SKM-1 treated with dmso at 0.1 percent for 144 hours (cell line): ENCODE data around the gene TACR1.

Experiments used
- DNase-seq: peaks from one replicate; lab custom pipeline; 2025; ENCODE audit not compliant: unreplicated experiment; lab: John Stamatoyannopoulos, UW

Gene TACR1

DNA sequence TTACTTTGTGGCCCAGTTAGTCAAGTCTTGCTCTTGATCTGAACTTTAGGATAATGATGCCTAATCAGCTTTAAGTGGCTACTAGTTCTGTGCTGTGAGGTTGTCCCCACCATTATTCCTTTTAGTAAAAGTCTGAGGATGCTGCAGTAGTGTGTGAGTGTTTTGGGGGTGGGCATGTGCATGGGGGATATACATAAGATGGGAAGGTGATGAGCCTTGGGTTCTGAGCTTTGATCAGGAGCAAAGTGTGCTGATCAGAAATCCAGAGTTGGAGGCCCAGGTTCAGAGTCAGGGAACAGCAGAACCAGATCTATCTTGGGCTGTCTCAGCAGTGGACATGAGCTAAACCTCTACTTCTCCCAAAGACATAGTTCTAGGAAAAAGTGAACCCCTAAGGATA lies 174.1 kb downstream of the TACR1 start:
- DNase-seq, result no peak

DNA sequence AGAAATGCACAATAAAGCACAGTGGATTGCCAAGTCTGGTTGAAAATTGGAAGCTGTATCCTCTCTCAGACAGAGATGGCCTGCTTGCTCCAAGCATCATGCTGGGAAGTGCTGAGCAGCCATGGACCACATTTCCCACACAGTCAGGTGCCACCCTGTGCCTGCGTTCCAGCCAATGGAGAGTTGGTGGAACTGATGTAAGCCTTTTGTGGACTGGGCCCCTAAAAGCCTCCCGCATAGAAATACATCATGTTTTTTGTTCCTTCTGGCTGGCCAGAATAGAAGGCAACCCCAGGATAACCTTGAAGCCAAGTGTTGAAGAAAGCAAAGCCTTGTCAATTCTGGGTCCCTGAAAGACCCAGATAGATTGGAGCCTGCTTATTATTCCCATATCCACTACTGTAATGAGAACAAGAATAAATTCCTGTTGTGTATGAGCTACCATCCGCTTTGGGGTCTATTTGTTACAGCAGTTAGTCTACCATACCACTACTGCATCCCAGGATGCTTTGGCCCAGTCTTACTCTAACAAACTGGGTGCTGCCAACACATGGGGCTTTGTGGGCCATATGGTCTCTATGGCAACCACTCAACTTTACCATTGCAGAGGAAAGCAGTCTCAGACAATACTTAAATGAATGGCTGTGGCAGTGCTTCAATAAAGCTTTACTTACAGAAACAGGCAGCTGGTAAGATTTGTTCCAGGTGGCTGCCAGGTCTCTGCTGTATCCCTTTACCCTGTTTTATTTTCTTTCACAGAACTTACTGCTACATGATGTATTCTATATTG lies 175.5 kb downstream of the TACR1 start:
- no peak for DNase-seq

DNA sequence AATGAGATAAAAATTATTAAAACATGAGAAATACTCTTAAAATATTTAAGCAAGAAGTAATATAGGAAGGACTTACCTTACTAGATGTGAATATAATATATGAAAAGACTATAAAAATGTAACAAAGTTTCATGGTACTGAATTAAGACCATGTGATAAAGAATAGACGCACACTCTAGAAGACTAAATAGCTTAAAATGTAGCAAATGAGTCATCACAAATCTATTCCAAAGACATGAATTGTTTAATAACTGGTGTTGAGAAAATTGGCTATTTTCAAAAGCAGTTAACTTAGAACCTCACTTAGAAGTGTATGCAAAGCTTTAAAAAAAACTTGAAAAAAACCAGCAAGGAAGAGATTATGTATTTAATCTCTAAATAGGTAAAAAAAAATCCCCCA lies 176.8 kb downstream of the TACR1 start:
- DNase-seq, result no peak

DNA sequence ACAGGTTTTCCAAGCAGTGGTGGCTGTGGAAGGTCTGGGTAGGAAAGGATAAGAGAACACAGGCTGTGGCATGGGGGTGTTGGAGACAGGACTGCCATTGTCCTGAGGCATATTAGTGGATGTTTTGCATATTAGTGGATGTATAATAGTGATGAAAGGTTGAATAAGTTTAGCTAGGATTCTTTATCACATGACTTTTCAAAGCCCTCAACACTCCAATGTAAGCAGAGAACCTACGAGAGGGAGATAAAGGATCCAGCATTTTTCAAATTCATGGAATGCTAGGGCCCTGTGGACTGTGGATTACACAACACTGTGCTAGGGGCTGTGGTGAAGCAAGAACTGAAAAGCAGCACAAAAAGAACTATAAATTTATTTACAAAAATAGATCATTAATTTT lies 177.6 kb downstream of the TACR1 start:
- no peak for DNase-seq

DNA sequence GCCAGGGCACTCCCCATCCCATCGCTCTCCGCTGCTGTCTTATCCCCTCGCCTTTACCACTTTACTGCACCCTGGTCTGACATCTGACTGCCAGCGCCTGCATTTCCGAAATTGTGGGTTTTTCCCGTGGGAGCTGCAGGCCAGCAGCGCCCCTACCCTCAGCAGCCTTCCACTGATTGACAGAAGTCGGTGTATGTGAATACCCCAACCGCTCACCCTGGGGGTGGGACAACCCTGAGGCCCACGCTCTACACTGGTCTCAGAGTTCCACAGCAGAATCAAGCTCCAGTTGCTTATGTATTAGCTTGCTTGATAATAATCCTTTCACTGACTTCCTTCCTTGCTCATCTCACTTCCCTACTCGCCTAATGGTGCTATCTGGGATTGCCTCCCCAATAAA lies 178.8 kb downstream of the TACR1 start:
- DNase-seq, result no peak

DNA sequence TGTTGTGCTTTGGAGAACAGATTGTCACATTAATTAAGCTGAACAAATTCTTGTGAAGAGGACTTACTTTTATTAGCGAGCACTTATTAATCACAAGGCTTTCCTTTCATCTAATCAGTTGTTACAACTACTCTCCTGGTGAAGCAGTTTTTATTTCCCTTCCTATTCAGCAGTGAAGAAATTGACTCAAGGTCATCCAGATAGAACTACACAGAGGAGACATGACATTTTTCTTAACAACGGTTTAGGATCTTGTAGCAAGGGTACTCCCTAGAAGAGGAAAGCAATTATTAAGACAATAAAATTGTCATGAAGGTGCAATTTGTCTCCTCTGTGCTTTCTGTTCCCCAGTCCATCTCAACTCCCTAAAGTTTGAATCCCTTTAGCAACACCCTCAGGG lies 179.5 kb downstream of the TACR1 start:
- DNase-seq, result no peak

DNA sequence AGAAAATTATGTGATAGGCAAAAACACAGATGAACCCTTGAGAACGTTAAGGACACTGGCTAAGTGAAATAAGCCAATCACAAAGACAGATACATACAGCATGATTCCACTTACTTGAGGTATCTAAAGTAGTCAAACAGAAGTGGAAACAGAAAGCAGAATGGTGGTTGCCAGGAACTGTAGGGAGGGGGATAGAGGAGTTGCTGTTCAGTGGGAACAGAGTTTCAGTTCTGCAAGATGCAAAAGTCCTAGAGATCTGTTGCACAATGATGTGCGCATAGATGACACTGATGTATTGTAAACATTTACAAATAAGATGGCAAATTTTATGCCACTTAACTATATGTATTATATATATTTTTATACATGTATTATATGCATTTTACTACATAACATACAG lies 181.2 kb downstream of the TACR1 start:
- peak; percentile 13 for DNase-seq

DNA sequence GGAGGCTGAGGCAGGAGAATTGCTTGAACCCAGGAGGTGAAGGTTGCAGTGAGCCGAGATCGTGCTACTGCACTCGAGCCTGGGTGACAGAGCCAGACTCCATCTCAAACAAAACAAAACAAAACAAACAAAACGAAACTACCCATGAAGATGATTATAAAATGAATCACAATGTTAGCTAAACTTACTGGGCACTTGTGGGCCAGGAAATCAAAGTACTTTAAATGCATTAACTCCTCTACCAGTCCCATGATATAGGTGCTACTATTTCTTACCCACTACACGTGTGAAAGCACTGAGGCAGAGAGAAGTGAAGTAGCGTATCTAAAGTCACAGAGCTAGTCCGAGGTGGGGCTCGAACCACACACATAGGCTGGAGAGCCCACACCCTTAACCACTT lies 187.2 kb downstream of the TACR1 start:
- no peak for DNase-seq

DNA sequence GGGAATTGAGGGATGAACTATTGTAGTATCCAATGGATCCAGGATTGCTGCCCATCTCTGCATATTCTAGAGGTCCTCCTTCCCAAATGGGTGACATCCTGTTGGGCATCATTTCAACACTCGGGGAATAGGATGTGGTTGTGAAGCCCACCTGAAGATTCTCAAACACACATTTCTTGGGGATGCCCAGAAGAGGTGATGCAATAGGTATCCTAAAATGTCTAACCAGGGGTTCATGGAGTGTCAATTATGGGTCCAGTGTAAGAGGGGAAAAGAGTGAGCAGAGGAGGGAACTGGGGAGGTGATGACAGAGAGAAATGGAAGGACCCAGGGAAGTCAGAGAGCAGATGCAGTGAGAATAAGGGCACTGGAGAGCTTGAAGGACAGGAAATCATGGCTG lies 188.7 kb downstream of the TACR1 start:
- DNase-seq, result no peak

DNA sequence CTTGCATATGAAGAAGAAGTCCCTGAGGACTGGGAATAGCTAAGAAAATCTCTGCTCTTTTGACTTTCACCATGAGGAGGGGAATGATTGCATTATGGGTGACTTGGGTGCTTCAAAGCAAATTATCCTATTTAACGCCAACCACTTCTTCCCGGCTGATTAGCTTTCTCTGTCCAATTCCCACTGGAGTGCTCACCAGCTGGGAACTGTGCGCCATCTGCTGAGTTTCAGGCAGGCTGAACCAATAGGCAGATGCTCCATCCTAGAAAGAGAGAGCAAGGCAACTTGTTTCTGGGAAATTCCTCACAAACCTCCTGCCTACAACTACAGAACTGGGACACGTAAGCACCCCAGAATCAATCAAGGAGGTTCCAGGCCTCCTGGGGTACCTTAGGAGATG lies 191.5 kb downstream of the TACR1 start:
- no peak for DNase-seq

DNA sequence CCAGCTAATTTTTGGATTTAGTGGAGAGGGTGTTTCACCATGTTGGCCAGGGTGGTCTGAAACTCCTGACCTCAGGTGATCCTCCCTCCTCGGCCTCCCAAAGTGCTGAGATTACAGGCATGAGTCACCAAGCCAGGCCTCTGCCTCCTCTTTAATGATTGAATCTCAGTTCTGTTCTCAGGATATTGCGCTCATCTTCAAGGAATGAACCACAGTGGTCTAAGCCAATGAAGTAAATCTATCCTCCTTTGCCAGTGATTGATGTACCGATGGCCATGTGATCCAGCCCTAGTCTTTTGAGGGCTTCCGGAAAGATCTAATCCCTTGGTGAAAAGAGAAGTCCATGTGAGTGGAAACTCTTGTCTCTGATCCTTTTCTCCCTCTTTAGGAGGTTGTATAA lies 192.3 kb downstream of the TACR1 start:
- no peak for DNase-seq

DNA sequence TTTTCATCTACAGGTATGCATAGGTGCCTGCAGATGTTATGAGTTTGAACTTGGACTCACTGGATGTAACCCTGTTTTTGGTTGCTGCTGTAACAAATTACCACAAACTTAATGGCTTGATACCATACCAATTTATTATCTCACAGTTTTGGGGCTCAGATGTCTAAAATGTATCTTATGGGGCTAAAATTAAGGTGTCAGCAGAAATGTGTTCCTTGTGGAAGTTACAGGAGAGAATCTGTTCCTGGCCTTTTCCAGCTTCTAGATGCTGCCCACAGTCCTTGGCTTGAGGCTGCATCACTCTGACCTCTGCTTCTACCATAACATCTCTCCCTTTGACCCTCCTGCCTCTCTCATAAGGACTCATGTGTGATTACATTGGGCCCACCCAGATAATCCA lies 193.3 kb downstream of the TACR1 start:
- no peak for DNase-seq

DNA sequence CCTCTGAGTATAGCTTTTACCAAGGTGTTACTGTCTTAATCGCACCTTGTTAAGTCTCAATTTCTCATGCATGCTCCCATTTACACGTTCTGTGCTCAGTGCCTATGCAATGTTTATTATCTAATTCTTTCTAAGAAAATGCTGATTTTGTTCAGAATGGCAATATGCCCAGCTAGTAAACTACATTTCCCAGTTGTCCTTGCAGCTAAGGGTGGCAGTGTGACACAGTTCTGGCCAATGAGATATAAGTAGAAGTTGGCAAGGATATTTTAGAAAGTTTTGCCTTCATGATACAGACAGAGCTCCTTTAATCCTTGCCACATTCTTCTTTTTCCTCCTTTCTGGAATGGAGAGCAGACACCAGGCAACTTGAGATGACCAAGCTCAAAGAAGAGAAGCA lies 195.5 kb downstream of the TACR1 start:
- DNase-seq, result no peak

DNA sequence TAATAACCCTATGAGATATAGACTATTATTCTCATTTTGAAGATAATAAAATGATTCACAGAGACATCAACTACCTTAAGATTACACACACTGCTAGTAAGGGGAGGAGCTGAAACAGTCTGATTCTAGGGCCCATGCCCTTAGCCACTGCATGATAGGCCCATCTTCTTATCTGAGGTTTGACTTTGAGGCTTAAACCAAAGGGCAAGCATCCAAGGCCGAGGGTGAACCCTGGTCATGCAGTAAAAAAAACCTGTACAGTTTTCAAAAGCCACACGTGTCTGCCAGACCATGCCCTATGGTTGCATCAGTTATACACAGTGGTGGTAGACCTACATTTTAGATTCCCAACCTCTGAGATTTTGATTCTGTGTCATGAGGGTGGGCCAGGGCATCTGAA lies 196.0 kb downstream of the TACR1 start:
- DNase-seq, result no peak

DNA sequence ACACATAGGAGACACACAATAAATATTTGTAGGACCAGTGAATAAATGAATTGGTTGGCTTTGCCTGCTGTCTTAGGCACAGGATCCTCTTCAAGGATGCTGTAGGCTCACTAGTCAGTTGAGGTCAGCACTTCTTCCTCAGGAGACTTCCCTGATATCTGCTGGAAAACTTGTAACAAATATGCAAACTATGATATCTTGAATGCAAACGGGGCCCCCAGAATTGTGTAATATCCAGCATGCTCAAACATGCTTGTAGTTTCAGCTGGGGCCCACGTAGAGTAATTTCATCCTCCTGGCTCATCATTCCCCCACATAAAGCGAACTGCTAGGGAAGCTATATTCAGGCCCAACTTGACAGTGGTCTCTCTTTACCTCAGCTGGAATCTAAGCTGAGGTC lies 197.3 kb downstream of the TACR1 start:
- no peak for DNase-seq

DNA sequence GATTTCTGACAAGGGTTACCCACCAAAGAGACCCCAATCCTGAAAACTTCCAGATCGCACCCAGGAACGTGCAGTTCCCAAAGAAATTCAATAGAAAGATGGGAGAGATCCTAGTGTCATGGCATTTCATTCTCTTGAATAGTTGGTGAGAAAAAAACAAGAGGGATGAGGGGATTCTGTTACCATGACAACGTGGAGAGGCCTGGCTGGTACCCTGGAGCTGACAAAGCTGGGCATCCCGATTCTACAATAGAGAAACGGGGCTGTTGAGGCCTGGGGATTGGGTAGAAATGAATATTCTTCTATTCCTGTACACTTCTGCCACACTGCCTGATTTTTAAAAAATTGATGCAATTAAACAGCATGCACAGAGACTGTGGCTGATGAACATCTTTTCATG lies 199.9 kb downstream of the TACR1 start:
- DNase-seq, result no peak
